Heart left ventricle (tissue), 16 donors: ENCODE results near the gene XDH. TPM values are rescaled to one million over a fixed set of nuclear protein-coding genes. Genes with fewer than 3 reads are reported as not detected.

Experiments
- ATAC-seq, 4 donors: fragments of 200-7000 bp; cut with Tn5 transposase; one replicate each; pipeline ENCODE4 v1.9.1; 2020 to 2022; ENCODE audit warnings: moderate library complexity in 4 of 4, mild to moderate bottlenecking in 3 of 4, moderate number of reproducible peaks in 1 of 4
- DNase-seq, 5 donors: peaks; one replicate each; pipeline ENCODE4 v3.0.0-alpha.2; 2020
- H3K27ac ChIP-seq, 12 donors: fragments of 200-600 bp; sonication (generic) in 4 of 12; one replicate each; pipeline versions ENCODE4 v1.5.0 to v1.8.0; 2016 to 2022; ENCODE audit warnings: mild to moderate bottlenecking in 2 of 12
- H3K27me3 ChIP-seq, 9 donors: fragments of 200-600 bp; sonication (generic) in 2 of 9; one replicate each; pipeline versions ENCODE4 v1.5.1 to v1.8.0; 2016 to 2022; ENCODE audit warnings: mild to moderate bottlenecking in 3 of 9
- H3K36me3 ChIP-seq, 9 donors: fragments of 200-600 bp; sonication (generic) in 2 of 9; one replicate each; pipeline versions ENCODE4 v1.5.0 to v1.8.0; 2018 to 2022; ENCODE audit warnings: mild to moderate bottlenecking in 2 of 9
- H3K4me1 ChIP-seq, 12 donors: fragments of 200-600 bp; sonication (generic) in 4 of 12; one replicate each; pipeline versions ENCODE4 v1.5.0 to v1.8.0; 2016 to 2022; ENCODE audit warnings: mild to moderate bottlenecking in 3 of 12
- H3K4me3 ChIP-seq, 12 donors: fragments of 200-600 bp; sonication (generic) in 4 of 12; one replicate each; pipeline versions ENCODE4 v1.5.0 to v1.8.0; 2017 to 2022; ENCODE audit warnings: mild to moderate bottlenecking in 9 of 12, moderate library complexity in 4 of 12
- H3K9me3 ChIP-seq, 12 donors: fragments of 200-600 bp; sonication (generic) in 4 of 12; one replicate each; pipeline versions ENCODE4 v1.5.0 to v1.8.0; 2016 to 2022; ENCODE audit warnings: mild to moderate bottlenecking in 1 of 12
- CTCF ChIP-seq, 12 donors: fragments of 200-600 bp; sonication (generic) in 4 of 12; IDR thresholded peaks; one replicate each; pipeline versions ENCODE4 v1.5.0 to v1.8.0; 2018 to 2022; ENCODE audit warnings: antibody characterized with exemption in 12 of 12, mild to moderate bottlenecking in 5 of 12
- POLR2A ChIP-seq, 2 donors: fragments of 450-650 bp; IDR thresholded peaks; one replicate each; pipeline ENCODE4 v1.6.1; 2017; ENCODE audit warnings: antibody characterized with exemption in 2 of 2, mild to moderate bottlenecking in 2 of 2, moderate library complexity in 2 of 2
- WGBS, 4 donors: extraction: QIAGEN DNeasy Blood & Tissue Kit in 2 of 4; methylation state at CpG; one replicate each; pipeline versions ENCODE4 v1.1.5 to v1.1.7; 2013 to 2018; 5-methylcytosine and 5-hydroxymethylcytosine counted together
- intact Hi-C, 10 donors: fragments of 100-400 bp; cut with DNase I; formaldehyde crosslinking; loops; one replicate each; pipeline versions ENCODE4 v1.11.1 to v1.14.2; 2022
- polyA plus RNA-seq, 2 donors: library from polyadenylated mRNA; stranded (reverse); fragments of 200-250 nt; gene quantifications; one replicate each; pipeline ENCODE4 v1.2.3, GENCODE V29; 2013
- total RNA-seq, 9 donors: library from RNA; depleted of rRNA in 2 of 9; stranded (reverse); fragments of >200 nt in 2 of 9; fragmentation: NEBNext Ultra II Directional in 3 of 9; extraction: Animal tissue kit (Norgen Biotek cat#: 25700) in 3 of 9; gene quantifications; one replicate each; pipeline versions ENCODE4 v1.1.0 to v1.2.4, GENCODE V29; 2016 to 2023
- donor health status: ischemic (EF 13 %, LVEDD 7.1; RV severe dilation, severe dysfunction).
- donor health status: healthy with polysubstance abuse.
- donor health status: DM: no; HTN: yes; CAD: no.
- donor health status: DM: no; HTN: no; CAD: no.
- donor health status: ischemic (EF 25% LVEDD 6.9; RV normal size, moderate dysfunction).
- donor health status: ischemic (EF 25% LVEDD 5.7; RV mildly dilated, moderate dysfunction).
- donor health status: healthy.
- donor health status: DM: yes; HTN: yes; CAD: no.
- donor health status: ischemic (EF 35%, LVEDD 5.7; RV mildly dilated, moderate dysfunction).
- donor health status: nonischemic (EF 11% LVEDD 7.7; RV severe dilation, severe dysfunction).
- donor health status: DM: yes; HTN: yes; CAD: no.
- donor health status: PGD.
- donor health status: ischemic (EF 29% LVEDD 5.4; RV normal size, mild dysfunction).
- donor health status: nonischemic (EF 23%, LVEDD 6.1; RV moderate dilation, normal function).

XDH gene
- total and polyA plus RNA-seq, 11 donors: 0.06 to 0.08 TPM; not detected in 9

GRCh38 chr2:31413862-31414550 is 536 bp downstream of the XDH start:
- Histone ChIP-seq H3K36me3 (no peaks in the 10 kb centered on the region), H3K9me3 (peaks cover 0 to 12% (median 5%) of the 10 kb centered on the region in 12 donors), H3K27me3 (no peaks in the 10 kb centered on the region), H3K4me1 (no peaks in the 10 kb centered on the region), H3K27ac (no peak overlapping the region), H3K4me3 (no peak overlapping the region)
- ATAC-seq (no peak), DNase-seq (no peak)
- intact Hi-C loops: no loop called here
- WGBS, 4 donors: 53 to 62% (median 57%) methylated on average over 5 of the region's 5 CpGs
- TF ChIP-seq CTCF (IDR thresholded peaks at IDR 0.05) (no peak), POLR2A (IDR thresholded peaks at IDR 0.05) (no peak)

- H3K4me3 ChIP-seq: no peak overlapping the region
- DNase-seq: no peak
- H3K9me3 ChIP-seq: peaks cover 0 to 3% (median 0%) of the 10 kb centered on the region in 12 donors
- H3K27me3 ChIP-seq: no peaks in the 10 kb centered on the region
- H3K36me3 ChIP-seq: no peaks in the 10 kb centered on the region
- H3K27ac ChIP-seq: no peak overlapping the region
- 44 to 72% (median 69%) methylated on average over 1 of the region's 1 CpG for WGBS, 4 donors
- H3K4me1 ChIP-seq: no peaks in the 10 kb centered on the region
- ATAC-seq: no peak
- intact Hi-C loops: no loop called here
- TF ChIP-seq POLR2A (IDR thresholded peaks at IDR 0.05) (no peak), CTCF (IDR thresholded peaks at IDR 0.05) (no peak)
Observed at GRCh38 chr2:31413025-31413424, 1.5 kb downstream of the XDH start.

- WGBS, 4 donors: 66 to 83% (median 81%) methylated on average over 2 of the region's 2 CpGs
- no peak overlapping the region for H3K4me3 ChIP-seq
- no peak for ATAC-seq
Observed at GRCh38 chr2:31411771-31412170, 2.8 kb downstream of the XDH start.

More at GRCh38 chr2:31411771-31412170, 2.8 kb downstream of the XDH start:
- Histone ChIP-seq H3K36me3 (no peaks in the 10 kb centered on the region), H3K27me3 (no peaks in the 10 kb centered on the region), H3K9me3 (no peaks in the 10 kb centered on the region), H3K27ac (no peak overlapping the region), H3K4me1 (no peaks in the 10 kb centered on the region)
- TF ChIP-seq POLR2A (IDR thresholded peaks at IDR 0.05) (no peak), CTCF (IDR thresholded peaks at IDR 0.05) (no peak)
- intact Hi-C loops: no loop called here
- DNase-seq: no peak
